ENCODE data around the gene TAF15.

The TAF15 gene

DNA sequence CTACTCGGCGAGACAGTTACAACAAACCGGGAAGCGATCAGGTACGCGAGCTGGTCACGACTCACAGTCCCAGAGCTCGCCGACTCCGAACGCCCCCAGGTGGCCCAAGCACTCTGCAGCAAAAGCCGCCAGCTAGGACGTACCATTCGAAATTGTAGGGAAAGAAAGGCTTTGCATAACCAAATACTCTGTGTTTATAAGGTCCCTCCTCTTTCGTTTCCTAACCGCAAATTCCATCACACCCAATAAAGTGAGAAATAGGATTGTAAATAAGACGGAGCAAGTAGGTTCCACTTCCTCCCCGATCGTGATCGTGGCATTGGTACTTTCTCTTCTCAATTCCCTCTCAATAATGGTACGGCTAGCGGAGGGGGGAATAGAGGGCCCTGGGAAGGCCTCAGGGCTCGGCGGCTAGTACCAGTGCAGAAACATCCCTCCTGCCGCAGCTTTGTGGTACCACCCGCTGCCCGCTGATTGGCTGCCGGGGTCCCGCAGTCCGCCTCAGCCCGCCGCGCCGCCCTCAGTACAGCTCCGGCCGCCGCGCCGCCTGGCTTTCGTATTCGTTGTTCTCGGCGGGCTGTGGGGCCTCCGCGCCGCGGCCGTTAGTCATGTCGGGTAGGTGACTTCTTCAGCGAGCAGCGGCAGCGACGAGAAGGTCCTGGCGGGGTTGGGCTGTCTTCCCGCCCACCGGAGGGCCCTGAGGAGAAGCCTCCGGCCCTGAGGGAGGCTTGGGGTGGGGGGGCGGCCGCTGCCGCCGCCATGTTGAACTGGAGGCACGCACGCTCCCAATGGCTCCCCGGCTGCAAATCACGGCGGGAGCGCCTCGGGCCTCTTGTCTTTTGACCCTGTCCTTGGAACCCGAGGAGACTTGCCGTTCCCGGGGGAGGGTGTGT lies at the start of gene TAF15:
Gene TAF15, plus strand, starts transcription at position 523 of the 893 bp plus-strand sequence. Its CDS starts 86 bp downstream, at position 609.
- DNase-seq (ENCODE audit: low spot score), result peak; percentile 98

DNA sequence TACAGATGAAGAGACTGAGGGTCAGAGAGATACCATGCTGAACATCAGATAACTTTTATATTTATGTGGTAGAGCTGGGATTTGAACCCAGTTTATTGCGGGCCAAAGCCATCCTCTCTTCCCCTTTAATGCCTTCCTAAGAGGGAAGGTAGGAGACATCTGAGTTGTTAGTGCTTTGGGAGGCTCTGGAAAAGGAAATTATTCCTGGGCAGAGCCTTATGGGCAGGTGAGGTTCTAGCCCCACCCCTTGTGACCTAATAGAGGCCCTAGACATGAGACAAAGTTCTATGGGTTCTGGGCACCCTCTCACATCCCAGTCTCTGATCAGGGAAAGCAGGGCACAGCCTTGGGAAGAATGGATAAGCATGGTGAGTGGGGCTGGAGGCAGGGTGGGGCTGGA lies 48.7 kb upstream of the TAF15 start, which contains the start of gene C17orf50:
Gene C17orf50, plus strand, starts transcription at position 301 of the 400 bp plus-strand sequence. Its CDS starts 55 bp downstream, at position 356.
- no peak for DNase-seq (ENCODE audit: low spot score)

DNA sequence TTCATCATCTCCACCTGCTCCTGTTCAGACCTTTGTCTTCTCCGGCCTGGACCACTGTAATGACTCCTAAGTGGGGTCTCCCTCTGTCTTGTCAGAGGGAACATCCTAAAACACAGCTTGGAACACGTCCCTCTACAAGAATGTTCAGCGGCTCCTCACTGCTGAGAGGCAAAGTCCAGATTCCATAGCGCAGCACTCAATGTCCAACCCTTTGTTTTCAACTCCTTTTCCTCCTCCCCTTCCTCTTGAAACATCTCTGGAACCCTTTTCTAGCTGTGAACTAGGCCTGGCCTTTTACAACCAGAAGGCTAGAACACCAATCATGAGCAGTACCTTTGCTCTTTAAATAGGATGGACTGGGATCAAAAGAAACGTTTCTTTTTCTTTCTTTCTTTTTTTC lies 47.7 kb upstream of the TAF15 start:
- no peak for DNase-seq (ENCODE audit: low spot score)

DNA sequence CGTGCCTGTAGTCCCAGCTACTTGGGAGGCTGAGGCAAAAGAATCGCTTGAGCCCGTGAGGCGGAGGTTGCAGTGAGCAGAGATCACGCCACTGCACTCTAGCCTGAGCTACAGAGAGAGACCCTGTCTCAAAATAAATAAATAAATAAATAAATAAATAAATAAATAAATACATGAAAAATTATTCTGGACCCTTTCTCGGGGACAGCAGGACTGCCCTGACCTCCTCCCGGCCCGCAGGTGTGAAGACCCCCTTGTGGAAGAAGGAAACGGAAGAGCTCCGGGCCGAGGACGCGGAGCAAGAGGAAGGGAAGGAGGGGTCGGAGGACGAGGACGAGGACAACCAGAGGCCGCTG lies 45.5 kb upstream of the TAF15 start:
- no peak for DNase-seq (ENCODE audit: low spot score)

DNA sequence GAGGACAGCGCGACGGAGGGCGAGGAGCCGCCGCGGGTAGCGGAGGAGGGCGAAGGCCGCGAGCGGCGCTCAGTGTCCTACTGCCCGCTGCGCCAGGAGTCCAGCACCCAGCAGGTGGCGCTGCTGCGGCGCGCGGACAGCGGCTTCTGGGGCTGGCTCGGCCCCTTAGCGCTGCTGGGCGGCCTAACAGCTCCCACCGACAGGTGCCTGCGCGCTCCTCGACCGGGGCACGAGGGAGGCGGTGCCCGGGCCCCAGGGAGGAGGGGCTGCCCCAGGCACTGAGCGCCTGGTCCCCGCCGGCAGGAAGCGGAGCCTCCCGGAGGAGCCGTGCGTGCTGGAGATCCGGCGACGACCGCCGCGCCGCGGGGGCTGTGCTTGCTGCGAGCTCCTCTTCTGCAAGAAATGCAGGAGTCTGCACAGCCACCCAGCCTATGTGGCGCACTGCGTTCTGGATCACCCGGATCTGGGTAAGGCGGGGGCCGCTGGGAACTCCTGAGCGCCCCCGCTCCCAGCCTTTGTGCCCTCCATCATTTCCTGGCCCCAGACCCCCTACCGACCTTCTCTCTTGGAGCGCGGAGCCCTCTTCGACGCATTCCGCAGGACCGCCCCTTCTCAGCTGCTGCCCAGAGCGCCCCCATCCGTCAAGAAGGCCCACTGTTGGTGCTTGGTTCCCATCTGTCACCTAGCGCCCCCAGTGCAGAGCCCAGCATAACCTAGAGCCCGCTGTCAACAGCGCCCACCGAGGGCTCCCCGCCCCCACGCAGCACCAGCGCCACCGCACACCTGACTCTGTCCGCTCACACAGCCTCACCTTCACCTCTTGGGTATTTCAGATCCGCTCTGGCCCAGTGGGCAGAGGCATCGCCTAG lies 44.9 kb upstream of the TAF15 start:
- DNase-seq (ENCODE audit: low spot score), result peak; percentile 91

DNA sequence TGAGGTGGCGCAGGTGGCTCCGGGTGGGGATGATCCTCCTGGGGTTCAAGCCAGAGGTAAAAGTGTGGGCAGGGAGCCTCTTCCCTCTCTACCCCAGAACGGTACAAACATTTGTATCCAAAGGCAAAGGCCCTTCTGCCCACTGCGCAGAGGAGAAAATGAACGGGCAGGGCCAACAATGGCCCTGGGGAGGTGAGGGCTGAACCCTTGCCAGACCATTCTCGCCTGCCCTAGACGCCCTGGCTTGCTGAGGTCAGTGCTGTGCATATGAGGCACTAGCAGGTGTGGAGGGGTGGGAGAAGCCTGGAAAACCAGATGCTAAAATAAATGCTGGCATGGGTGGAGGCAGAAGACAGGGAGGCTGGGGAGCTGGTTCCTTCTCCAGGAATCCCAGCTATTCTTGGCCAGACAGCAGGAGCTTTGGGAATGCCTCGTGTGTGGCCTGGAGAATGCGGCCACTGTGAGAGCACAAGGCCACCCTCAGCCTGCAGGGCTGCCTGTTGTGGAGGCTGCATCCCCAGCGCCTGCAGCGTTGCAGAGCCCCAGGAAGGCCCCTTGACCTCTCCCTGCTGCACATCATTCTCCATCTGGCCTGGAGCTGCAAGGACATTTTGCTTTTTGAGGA lies 44.1 kb upstream of the TAF15 start:
- DNase-seq (ENCODE audit: low spot score), result no peak

DNA sequence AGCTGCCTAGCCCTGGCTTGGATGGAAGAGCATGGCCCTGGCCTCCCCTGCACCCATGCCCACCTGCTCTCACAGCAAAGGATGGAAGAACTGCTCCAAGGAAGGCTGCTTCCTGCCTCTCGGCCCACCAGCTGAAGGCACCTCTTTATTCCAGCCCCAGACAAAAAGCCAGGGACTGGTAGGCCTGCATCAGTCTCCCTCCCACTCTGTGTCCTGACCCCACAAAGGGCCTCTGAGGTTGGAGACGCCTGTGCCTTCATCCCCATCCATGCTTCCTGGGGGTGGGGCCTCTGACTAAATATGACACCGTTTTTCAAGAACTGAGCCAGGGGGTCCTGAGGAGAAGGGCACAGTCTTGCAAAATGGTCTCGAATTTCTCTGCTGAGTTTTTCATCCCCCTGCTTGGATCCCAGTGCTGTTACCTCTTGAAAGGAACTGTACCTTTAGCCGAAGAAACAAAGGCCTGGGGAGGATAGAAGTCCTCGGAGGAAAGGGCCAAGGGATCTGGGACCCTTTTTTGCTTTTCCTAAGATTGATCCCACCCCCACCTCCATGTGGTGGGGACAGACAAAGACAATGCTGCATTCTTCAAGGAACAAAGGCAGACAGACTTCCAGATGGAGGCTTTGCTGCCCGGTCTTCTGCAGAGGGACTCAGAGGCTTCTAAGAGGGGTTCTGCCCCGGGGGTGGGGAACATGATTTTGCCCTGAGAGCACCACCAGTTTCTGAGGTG lies 43.4 kb upstream of the TAF15 start:
- no peak for DNase-seq (ENCODE audit: low spot score)

DNA sequence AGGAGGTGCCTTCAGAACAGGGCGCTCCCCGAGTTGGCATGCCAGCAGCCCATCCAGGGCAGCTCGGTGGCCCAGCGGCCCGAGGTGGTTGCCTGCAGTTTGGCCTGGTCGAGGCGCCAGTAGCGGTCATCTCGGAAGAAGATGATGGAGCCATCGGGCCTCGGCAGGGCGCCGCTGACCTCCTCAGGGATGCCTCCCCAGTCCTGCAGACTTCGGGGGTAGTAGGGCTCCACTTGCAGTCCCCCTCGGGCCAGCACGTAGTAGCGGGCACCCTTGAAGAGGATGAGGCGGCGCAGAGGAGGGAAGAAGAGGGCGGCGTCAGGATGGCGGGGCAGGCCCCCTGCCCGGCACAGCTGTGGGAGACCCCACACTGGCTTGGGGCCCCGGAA lies 42.8 kb upstream of the TAF15 start:
- no peak for DNase-seq (ENCODE audit: low spot score)

DNA sequence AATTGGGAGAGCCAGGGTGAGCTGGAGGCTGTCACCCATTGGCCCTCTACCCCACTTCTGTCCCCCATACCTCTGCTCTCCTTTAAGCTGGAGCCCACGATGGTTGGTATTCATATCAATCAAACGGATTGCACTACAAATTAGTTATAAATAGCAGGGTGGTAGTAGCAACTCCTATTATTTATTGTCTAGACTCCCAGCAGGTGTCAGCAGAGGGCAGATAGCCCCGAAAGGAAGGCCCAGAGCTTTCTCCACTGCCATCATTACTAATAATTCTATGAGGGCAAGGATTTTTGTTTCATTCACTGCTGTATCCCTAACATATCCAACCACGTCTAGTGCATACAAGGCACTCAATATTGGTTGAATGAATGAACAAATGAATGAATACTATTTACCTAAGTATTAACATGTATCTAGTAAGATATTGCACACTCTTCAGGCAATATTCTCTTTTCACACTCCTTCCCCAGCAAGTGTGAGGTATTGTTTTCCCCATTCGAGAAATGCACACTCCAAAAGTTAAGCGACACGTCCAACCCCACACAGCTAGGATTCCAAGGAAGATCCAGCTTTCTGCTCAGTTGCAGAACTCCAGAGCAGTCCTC lies 42.3 kb upstream of the TAF15 start:
- peak; percentile 55 for DNase-seq (ENCODE audit: low spot score)

DNA sequence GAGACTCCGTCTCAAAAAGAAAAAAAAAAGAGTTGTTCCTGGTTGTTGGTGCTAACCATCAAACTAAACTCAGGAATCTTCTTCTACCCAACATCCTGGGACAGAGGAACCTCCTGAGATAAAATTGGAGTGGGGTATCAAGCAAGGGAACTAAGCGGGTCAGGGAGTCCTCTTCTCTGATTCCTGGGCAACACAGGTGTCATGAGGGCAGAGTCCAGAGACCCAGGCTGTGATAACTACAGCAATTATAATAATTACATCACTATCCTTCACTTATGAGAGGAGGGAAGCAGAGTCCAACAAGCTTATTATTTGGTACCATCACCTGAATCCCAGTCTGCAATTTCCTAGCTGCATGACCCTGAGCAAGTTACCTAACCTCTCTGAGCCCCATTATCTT lies 40.5 kb upstream of the TAF15 start:
- DNase-seq (ENCODE audit: low spot score), result no peak

DNA sequence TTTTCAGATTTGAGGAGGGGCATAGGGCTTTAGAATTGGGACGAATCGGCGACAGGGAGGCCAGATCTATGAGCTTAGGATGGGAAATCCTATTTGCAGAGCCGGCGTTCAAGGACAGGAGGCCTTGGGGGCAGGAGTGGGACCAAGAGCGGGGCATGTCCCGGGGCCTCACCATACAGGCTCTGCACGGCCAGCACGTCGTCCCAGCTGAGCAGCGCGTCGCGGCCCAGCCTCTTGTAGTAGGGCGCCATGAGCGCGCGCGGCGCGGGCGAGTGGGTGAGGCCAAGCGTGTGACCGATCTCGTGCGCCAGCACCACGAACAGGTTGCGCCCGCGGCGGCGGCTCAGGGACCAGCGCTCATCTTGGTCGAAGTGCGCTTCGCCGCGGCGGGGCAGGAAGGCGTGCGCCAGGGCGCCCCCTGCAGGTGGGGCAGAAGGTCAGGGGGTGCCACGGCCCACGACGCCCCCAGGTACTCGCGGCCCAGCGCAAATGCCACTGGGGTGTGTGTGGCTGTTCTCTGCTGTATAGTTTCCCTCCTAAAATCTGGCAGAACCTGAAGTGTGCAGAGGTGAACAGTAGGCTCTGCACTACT lies 39.3 kb upstream of the TAF15 start:
- no peak for DNase-seq (ENCODE audit: low spot score)

DNA sequence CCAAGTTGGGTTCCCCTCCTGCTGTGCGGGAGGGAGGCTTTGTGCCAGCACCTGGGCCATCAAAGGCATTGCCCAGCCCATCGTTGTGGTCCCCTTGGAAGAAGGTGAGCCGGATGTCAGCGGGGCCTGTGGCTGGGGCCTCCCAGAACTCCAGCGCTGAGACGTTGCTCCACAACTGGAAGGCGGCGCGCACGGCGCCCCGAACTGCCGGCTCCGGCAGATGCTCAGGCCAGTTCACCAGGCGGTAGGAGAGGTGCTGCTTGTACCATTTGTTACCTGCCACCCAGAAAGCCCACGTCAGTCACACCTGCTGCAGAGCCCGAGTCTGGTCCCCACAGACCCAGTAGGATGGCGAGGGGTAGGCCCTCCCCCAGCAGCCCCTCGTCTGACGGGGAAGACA lies 36.2 kb upstream of the TAF15 start:
- DNase-seq (ENCODE audit: low spot score), result no peak

DNA sequence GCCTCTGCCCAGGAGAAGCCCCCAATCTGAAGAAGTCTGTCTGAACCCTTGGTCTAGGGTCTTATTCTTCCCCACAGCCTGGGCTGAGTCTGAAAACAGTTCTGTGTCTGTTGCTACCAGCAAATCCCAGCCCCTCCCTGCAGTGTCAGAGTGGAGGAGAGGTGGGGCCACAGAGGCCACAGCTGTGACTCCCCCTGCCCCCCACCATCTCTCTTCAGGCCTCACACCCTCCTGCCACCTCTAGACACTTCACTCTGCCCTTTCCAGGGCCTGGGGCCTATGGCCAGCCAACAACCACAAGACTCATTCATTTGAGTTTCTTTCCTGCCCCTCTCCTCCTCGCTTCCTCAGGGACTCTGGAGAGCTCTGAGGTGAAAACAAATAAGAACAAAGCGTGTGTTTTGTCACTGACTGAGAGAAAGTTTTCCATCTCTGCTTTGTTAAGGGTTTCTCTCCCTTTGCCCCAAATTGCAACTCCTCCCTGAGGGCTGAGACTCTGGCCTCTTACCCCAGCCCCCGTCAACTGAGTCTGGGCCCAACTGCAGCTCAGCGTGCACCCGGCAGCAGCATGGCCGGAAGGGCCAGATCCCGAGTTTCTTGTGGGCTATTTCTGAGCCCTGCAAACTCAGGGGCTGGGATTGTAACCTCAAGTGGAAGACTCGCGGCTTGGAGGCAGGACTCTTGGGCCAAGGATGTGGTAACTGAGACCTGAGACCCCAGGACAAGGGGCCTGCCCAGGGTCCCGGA lies 35.4 kb upstream of the TAF15 start:
- DNase-seq (ENCODE audit: low spot score), result no peak

DNA sequence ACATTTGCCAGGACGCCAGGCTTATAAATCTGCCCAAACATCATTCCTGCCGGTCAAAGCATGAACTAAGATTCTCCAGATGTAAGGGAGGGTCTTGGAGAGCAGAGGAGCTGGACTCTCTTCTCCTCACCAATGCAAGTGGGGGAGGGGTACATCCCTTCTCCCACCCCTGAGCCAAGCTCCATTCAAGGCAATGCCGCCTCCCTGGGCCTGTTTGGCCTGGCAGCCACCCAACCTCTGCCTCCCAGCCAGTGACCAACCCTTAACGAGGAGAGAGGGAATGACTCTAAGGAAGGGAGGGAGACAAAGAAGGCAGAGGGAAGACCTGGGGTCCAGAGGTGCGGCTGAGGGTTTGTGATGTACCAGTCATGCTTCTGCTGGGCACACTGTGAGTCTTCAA lies 34.8 kb upstream of the TAF15 start:
- DNase-seq (ENCODE audit: low spot score), result no peak

DNA sequence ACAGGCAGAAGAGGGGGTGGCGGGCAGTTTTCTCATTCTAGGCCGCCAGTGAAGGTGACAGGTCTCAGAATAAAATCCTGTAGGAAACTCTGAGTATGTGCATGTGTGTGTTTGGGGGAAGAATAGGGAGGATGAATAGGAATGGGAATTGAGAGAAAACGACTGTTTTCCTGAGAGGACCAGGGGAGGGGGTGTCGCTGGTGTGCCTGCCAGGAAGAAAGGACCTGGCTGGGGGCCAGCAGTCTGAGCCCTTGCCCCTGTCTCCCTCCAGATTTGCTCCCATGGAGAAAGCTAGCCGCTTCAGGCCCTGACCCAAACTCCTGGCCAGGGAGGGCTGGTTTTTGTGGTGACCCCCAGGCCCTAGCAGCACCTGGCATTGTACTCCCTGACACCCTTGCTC lies 34.2 kb upstream of the TAF15 start:
- no peak for DNase-seq (ENCODE audit: low spot score)

DNA sequence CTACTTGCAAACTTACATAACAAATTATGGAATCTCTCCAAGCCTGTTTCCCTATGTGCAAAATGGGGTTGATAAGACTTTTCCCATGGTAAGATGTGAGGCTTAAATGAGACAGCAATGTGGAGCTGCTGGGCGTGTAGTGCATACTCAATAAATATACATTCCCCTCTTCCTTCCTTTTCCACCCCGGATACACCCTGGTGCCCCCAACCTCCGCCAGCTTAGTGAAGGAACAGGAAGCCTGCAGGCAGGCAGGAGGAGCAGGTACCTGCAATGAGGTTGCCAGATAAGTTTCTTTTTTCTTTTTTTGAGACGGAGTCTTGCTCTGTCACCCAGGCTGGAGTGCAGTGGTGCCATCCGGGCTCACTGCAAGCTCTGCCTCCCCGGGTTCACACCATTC lies 33.7 kb upstream of the TAF15 start:
- DNase-seq (ENCODE audit: low spot score), result no peak

DNA sequence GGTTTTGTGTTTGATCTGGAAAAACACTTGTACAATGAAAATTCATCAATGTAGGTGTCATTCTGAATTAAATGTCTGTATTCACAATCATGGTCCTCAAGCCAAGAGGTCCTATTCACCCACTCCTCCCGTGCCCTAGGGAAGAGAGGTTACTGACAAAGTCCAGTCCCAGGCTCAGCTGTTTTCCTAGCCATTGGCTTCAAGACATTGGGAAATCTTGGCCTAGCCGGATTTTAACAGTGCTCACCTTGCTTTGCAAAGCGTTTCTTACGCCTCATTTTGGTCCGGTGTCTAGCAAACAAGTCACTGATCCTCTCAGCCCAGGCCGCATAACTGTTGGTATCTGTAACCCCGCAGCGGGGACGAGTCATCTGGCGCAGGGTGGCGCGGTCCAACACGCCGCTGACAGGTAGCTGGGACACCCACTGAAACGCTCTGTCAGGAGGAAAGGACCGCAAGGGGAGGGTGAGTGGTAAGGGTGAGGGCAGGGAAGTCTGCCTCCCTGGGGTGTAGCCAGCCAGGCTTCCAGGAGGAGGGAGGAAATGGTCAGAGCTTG lies 30.6 kb upstream of the TAF15 start:
- DNase-seq (ENCODE audit: low spot score), result no peak

DNA sequence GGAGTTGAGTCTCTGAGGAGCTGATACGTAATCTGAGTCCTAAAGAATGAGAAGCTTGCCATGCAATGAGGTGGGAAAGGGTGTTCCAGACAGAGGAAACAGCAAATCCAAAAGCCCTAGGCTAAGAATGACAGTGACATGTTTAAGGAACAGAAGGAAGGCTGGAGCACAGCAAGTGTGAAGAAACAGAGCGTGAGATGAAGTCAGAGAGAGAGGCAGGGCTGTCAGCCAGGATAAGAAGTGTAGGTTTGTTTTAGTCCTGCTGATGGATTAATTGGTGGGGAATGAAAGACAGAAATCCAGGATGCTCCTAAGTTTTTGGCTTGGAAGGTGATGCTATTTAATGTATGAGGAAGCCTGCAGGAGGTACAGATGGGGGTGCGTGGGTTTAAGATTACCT lies 28.3 kb upstream of the TAF15 start:
- no peak for DNase-seq (ENCODE audit: low spot score)

DNA sequence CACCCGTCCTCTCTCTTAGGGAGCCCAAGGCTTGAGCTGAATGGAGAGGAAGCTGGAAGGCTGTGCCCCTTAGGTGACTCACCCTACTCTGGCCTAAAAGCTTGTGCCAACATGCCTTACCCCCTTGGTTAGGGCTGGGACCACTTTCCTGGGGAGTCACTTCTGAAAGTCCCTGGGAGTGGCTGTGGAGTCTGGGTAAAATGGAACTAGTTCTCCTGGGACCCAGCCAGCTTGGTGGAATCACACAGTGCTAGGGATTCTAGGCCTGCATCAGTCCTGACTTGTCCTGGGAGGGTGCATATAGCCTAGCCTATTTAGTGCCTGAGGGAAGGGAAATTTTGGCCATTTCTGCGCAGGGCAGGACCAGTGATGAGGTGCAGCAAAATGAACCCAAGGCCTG lies 24.4 kb upstream of the TAF15 start:
- DNase-seq (ENCODE audit: low spot score), result no peak

DNA sequence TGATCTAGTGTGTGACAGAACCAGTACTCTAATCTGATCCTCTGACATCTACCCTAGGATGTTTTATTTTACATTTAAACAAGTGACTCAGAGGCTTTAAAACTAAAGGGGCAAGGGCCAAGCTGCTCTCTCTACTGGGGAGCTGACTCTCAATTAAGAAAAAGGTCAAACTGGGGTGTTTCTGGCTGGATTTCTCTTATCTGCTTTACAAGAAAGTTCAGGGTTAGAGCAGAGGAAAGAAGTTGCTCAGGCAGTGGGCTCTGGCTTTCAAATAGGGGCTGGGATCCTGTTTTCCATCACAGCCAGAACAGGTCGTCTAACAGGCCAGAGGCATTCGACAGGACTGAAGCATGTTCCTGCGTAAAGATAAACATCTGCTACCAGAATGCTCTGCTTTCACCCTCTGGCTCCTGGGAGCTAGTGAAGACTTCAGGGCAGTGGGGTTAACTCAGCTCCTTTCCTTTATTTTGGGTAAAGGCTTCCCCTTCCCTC lies 22.3 kb upstream of the TAF15 start:
- DNase-seq (ENCODE audit: low spot score), result no peak

All from RKO (cell line).